KG1 (cell line): Measurements from ENCODE around the gene EXOC6B.

Source experiments
- DNase-seq: peaks from one replicate; lab custom pipeline; 2025; lab: John Stamatoyannopoulos, UW

EXOC6B gene

GRCh38 chr2:72734432-72734831 is 91.4 kb downstream of the EXOC6B start:
- no peak for DNase-seq

- DNase-seq, result no peak
Measured at GRCh38 chr2:72731116-72731515, 94.7 kb downstream of the EXOC6B start.

DNA sequence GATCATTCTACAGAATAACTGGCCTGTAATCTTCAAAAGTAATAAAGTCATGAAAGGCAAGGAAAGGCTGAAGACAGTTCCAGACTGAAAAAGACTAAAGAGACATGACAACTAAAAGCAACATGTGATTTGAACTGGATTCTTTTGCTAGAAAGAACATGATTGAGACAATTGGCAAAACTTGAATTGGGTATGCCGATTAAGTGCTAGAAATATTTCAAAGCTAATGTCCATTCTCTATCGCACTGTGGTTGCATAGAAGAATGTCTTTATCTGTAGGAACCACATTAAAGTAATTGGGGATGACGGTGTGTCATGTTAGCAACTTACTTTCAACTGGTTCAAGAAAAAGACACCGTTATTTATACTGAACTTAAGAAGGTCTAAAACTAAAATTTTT is 98.5 kb downstream of the EXOC6B start:
- DNase-seq, result no peak

DNA sequence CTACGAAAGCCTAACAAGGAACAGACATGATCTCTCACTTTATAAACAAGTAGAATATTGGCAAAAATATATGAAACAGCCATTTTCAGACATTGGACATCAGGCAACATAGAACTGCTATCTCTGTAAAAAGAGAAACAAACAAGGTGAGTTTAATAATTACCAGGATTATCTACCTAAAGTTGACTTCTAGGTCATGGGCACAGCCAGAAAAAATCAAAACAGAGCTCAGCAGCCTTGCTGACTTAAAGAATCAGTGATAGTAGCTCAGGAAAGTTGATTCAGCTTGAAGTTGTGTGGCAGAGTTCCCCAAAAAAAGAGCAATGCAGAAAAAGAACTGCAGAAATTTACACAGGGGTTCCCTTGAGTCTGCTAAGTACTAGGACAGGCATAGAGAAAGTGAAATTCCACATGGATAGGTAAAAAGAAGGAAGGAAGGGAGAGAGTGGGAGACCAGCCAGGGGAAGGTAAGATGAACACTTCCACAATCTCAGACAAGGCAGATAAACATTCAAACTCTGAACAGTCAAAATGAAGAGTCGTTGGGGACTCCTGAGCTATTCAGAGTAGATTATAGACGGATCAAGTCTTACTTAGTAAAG is 102.0 kb downstream of the EXOC6B start:
- no peak for DNase-seq

DNA sequence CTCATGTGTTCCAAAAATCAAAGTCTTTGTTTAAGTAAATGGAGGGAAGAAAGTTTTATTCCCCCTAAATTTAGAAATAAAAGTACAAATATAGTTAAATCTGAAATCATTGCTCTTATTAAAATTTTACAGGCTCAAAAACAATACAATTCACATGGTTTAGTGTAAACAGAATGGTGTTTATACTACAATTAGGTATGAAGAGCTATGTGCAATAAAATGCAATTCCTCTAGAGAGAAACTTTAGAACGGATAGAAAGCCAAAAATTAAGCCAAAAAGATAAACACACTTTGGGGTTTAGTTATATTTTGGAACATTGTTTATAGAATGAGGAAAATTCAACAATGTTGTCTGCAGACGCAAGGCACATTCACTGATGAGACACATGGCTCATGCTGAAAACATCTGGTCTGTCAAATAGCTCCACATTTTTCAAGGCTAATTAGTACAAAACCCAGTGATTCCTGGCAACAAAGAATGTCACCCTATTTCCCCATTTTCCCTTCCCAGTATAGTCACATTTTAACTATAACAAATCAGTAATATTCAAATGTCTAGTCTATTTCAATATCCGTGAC is 103.3 kb downstream of the EXOC6B start:
- DNase-seq, result no peak

DNA sequence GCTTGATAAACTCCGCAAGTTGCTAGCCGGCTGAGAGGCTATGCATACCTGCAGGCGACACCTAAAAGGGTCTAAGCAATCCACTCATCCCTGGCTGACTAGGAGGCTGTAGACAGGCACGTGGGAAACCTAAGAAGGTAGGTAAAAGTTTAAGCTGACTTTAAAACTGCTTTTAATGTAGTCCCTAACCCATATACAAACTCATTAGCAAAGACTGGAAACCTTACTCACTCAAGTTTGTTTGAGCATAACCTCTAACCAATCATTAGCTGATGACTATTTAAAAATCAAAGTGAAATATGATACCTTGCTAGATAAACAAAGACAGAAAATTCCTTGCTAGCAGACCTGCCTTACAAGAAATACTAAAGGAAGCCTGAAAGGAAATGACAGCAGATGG is 106.4 kb downstream of the EXOC6B start:
- no peak for DNase-seq

DNA sequence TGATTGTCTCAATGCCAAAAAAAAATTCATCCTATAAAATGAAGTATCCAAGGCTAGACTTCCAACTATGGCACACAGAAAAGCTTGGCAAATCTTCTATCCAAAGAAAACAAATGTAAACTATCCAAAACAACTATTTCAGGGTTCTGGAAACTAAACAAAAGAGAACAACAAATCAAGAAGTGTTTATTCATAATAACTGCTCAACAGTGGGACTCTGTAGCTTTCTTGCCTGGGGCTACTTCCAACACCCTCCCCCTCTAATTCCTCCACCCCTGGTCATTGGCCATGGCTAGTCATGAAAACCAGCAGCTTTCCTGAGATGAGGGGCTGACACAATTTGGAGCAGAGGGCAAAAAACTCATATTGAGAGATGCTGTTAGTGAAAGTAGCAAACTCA is 107.0 kb downstream of the EXOC6B start:
- no peak for DNase-seq

DNA sequence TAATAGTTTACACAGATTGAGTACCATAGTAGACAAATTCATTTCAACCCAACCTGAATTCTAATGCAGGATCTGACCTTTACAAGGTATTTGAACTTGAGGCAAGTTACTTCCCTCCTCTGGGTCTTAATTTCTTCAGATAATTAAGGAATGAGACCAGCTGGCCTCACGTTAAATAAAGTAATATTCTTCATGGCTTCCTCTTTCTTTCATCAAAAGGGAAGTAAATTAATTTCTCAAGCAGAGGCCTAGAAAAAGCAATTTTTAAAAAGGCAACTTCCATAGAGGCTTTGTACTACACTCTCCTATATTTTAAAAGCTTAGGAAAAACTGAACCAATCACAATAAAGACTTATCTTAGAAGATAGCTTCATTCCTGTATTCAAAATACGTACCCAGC is 109.2 kb downstream of the EXOC6B start:
- no peak for DNase-seq

GRCh38 chr2:72713857-72714256 is 112.0 kb downstream of the EXOC6B start:
- DNase-seq, result no peak

DNA sequence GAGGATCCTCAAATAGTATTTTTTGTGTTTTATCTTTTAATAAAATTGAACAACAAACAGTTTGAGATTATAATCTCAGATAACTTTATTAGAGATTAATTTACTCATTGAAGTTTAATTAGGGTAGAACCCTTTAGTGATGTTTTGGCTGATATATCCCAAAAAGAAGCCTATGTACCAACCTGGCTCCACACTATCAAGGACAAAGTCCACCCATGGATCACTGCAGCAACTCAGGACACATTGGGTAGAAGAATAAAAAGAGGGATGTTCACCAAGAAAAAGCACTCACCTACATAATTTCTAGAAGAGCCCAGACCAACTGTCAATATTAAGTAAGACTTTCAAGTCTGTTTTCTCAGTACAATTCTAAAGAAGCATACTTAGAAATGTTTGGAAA is 112.9 kb downstream of the EXOC6B start:
- no peak for DNase-seq

GRCh38 chr2:72712304-72712703 is 113.5 kb downstream of the EXOC6B start:
- no peak for DNase-seq

GRCh38 chr2:72710418-72711152 is 115.2 kb downstream of the EXOC6B start:
- DNase-seq, result no peak

DNA sequence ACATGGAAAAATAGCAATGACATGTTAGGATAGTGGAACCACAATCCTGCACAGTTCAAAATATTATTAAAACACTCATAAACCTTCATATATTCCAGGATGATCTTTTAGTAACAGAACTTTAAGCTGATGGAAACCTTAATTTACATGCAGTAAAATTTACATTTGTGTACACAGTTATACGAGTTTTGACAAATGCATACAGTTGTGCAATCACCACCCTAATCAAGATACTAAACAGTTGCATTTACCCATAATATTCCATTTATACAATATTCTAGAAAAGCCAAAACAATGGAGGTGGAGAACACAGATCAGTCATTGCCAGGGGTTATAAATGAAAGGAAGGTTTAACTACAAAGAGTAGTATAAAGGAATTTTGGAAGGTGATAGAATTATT is 117.6 kb downstream of the EXOC6B start:
- DNase-seq, result no peak

- no peak for DNase-seq
Measured at GRCh38 chr2:72698300-72698699, 127.5 kb downstream of the EXOC6B start.

DNA sequence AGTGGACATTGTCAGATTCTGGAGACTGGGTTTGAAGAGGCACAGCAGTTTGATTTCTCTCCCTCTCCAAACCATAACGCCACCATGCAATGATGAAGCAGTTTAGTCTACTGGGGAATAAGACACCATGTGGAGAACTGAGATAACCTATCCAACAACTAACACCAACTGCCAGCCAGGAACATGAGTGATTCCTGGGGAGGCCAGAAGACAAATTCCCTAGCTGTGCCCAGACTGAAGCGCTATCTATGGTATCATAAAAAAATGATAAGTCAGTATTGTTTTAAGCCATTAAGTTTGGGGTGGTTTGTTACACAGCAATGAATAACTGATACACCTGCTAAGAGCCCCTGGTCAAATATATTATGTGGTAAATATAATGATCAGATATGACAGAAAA is 129.3 kb downstream of the EXOC6B start:
- no peak for DNase-seq

GRCh38 chr2:72695676-72696075 is 130.2 kb downstream of the EXOC6B start:
- no peak for DNase-seq

DNA sequence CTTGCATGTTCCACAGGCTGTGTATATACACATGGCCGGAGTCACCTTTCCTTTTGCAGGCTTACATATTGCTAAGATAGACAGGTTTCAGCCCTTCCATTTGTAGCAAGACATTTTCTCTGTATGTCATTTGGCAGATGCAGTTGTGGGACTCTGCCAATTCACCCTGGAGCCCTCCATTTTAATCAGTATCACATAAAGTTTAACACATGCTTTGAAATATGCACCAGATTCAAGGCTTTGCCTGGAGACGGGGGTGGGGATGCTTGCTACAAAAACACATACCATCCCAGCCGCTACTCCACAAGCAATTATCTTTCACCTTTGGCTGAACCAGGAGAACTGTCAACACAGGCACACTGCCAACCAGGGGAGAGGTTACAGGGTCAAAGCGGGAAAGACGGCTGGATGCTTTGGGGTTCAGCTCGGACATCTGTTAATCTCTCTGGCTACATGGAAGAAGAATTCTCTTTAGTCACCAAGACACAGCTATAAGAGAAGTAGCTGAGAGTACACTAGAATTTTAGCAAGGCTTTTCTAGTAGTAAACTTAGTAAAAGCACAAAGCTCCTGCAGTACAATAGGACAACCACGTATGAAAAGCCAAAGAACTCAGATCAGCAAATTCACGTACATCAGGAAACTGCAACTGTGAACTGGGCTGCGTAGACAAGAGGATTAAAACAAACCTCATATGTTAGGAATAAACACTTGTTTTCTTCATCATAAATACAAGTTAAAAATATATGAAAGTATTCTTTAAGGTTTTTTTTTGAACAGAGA is 130.9 kb downstream of the EXOC6B start:
- no peak for DNase-seq

GRCh38 chr2:72689579-72690195 is 136.1 kb downstream of the EXOC6B start:
- no peak for DNase-seq

- DNase-seq, result no peak
Measured at GRCh38 chr2:72685638-72686213, 140.1 kb downstream of the EXOC6B start.

DNA sequence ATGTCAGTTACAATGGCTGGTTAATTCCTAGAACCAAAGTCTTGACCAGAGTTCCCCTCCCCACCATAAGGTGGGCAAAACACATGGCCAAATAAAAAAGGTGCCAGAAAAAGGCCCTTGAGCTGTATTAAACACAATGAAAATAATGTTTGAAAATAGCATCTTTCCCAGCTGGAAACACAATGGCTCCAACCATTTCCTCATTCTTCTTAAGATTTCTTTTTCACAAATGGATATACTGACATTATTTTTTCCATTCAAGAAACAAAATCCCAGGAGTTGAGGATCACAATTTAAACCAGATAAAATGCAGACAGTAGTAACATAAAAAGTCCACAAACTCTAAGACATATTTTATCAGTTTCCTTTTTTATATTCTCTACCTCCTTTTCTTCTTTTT is 143.8 kb downstream of the EXOC6B start:
- no peak for DNase-seq

- no peak for DNase-seq
Measured at GRCh38 chr2:72681016-72681995, 144.5 kb downstream of the EXOC6B start.
